GM18867 (cell line): ENCODE data around the gene PCDHB2.
"Not testable (repeated sequence)": the region's sequence is repeated elsewhere in the genome, so short reads cannot be mapped to it uniquely, and the experiment has no call there.

Source experiments
- ATAC-seq: cut with Tn5 transposase; IDR thresholded peaks from one replicate; pipeline ENCODE4 v1.9.1; 2021; ENCODE audit warnings: mild to moderate bottlenecking, moderate library complexity; ENCODE audit not compliant: unreplicated experiment

PCDHB2 gene

GRCh38 chr5:141094481-141095262 is at the start of gene PCDHB2:
TSS of gene PCDHB2 (plus strand) at chr5:141094615. CDS start at chr5:141094791, 176 bp downstream.
- ATAC-seq: no peak

GRCh38 chr5:141050622-141051520 is 43.5 kb upstream of the PCDHB2 start, which contains the start of gene PCDHB1:
TSS of gene PCDHB1 (plus strand) at chr5:141051374. CDS start at chr5:141051471, 97 bp downstream.
- ATAC-seq: no peak

GRCh38 chr5:141051521-141051866 is 42.9 kb upstream of the PCDHB2 start:
- no peak for ATAC-seq

- no peak for ATAC-seq
Observed at GRCh38 chr5:141077826-141078225, 16.6 kb upstream of the PCDHB2 start.

GRCh38 chr5:141082228-141082627 is 12.2 kb upstream of the PCDHB2 start:
- ATAC-seq: no peak

- no peak for ATAC-seq
Observed at GRCh38 chr5:141084487-141084989, 9.9 kb upstream of the PCDHB2 start.

- no peak for ATAC-seq
Observed at GRCh38 chr5:141095263-141095641, 837 bp downstream of the PCDHB2 start.

GRCh38 chr5:141096181-141096580 is 1.8 kb downstream of the PCDHB2 start:
- not testable (repeated sequence) for ATAC-seq

GRCh38 chr5:141096586-141096985 is 2.2 kb downstream of the PCDHB2 start:
- not testable (repeated sequence) for ATAC-seq

- no peak for ATAC-seq
Observed at GRCh38 chr5:141100243-141100805, 5.9 kb downstream of the PCDHB2 start, which contains the start of gene PCDHB3. TSS of gene PCDHB3 (plus strand) at chr5:141100473. CDS start at chr5:141100650, 177 bp downstream.

- no peak for ATAC-seq
Observed at GRCh38 chr5:141101059-141101458, 6.6 kb downstream of the PCDHB2 start.

GRCh38 chr5:141102070-141102469 is 7.7 kb downstream of the PCDHB2 start:
- not testable (repeated sequence) for ATAC-seq

- ATAC-seq: not testable (repeated sequence)
Observed at GRCh38 chr5:141102471-141102870, 8.1 kb downstream of the PCDHB2 start.

GRCh38 chr5:141105350-141105749 is 10.9 kb downstream of the PCDHB2 start:
- no peak for ATAC-seq

GRCh38 chr5:141119250-141119649 is 24.8 kb downstream of the PCDHB2 start:
- no peak for ATAC-seq

GRCh38 chr5:141121563-141121962 is 27.1 kb downstream of the PCDHB2 start, which contains the start of gene PCDHB4:
TSS of gene PCDHB4 (plus strand) at chr5:141121818. CDS start at chr5:141121999, 181 bp downstream.
- ATAC-seq: no peak

GRCh38 chr5:141121985-141122384 is 27.6 kb downstream of the PCDHB2 start:
- no peak for ATAC-seq

- not testable (repeated sequence) for ATAC-seq
Observed at GRCh38 chr5:141123396-141124135, 29.2 kb downstream of the PCDHB2 start.

GRCh38 chr5:141127305-141127704 is 32.9 kb downstream of the PCDHB2 start:
- ATAC-seq: no peak

- no peak for ATAC-seq
Observed at GRCh38 chr5:141135030-141135717, 40.8 kb downstream of the PCDHB2 start, which contains the start of gene PCDHB5. TSS of gene PCDHB5 (plus strand) at chr5:141135206. CDS start at chr5:141135435, 229 bp downstream.
